Hematopoietic multipotent progenitor cell treated with erythropoietin and hydrocortisone succinate and interleukin-3 and kit ligand, for 17 days (in vitro differentiated cells): ENCODE data around the gene SLC36A4.
"Not testable (repeated sequence)": the region's sequence is repeated elsewhere in the genome, so short reads cannot be mapped to it uniquely, and the experiment has no call there.

ENCODE experiments used
- DNase-seq: peaks from one replicate; pipeline ENCODE4 v3.0.0-alpha.2; 2015; ENCODE audit warnings: low spot score

Gene SLC36A4

DNA sequence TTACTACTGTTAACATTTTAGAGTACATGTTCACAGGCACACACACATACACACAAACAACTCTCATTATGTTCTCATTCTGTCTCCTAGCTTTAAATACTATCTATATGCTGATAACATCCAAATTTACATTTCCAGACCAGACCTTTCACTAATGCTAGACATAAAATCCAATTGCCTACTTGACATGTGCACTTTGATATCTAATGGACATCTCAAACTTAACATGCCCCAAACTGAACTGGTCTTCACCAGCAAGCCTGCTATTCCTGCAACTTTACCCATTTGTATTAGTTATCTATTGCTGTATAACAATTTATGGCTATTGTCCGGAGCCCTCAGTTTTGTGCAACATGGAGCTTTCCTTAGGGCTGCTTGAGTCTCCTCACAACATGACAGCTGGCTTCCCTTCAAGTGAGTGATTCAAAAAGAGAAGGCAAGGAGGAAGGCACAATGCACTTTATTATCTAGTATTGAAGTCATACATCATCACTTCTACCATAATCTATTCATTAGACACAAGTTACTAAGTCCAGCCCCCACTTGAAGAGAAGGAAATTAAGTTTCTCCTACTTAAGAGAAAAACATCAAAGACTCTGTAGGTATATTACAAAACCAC, 3.0 kb downstream of the SLC36A4 start:
- no peak for DNase-seq

DNA sequence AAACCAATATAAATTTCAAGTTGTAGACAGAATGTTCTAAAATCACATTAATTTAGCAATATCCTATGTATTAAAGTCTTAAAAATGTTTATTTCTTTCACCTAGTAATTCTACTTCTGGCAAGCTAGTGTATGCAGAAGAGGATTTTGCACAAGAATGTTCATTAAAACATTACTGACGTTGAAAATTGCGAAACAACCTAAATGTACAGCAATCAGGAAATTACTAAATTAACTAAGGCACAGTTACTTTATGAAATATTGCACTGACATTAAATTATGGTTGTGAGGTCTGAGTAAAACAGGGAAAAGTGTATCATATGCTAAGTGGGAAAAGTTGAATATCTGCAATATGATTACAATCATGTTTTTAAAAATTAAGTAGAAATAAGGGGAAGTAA, 4.1 kb downstream of the SLC36A4 start:
- DNase-seq: no peak

DNA sequence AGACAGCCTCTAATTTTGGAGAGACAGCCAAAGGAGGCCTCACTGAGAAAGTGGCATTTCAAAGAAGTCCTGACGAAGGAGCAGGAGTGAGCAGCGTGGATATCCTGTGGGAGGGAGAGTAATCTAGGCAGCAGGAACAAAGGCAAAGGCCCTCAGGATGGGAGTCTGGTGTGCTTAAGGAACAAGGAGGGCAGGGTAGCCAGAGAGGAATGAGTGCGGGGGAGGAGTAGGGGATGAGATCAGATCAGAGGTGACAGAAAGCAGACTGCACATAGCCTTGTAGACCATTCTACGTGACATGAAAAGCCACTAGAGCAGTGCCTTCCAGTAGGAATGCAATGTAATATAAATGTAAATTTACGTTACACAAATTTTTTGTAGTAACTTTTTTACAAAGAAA, 5.6 kb downstream of the SLC36A4 start:
- DNase-seq: no peak

- DNase-seq: no peak
Measured at GRCh38 chr11:93189462-93189861, 8.3 kb downstream of the SLC36A4 start.

- DNase-seq: no peak
Measured at GRCh38 chr11:93188726-93189125, 9.1 kb downstream of the SLC36A4 start.

- DNase-seq: no peak
Measured at GRCh38 chr11:93187290-93187689, 10.5 kb downstream of the SLC36A4 start.

- not testable (repeated sequence) for DNase-seq
Measured at GRCh38 chr11:93177891-93178290, 19.9 kb downstream of the SLC36A4 start.

DNA sequence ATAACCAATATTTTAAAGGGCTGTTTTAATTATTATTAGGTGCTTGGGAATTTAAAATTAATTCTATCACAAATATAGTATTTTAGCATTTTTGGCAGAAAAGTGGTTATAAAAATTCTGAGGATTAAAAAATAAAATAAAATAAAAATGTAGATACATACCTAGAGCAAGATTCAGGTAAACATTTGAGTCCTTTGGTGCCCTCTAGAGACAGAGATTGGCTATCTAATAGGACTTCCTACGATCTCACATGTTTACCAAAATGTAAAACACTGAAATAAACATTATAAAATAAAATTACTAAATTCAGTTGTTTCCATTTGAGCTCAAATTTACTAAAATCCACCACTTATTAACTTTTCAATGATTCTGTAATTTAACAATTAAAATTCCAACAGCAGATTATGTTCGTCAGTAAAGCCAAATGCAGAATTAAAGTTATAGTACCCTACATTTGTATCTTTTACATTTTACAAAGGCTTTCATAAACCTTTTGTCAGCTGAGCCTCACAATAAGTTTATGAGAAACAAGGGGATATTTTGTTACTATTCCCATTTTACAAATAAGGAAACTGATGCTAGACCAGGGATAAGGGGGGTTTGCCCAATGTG, 27.7 kb downstream of the SLC36A4 start:
- DNase-seq: no peak

DNA sequence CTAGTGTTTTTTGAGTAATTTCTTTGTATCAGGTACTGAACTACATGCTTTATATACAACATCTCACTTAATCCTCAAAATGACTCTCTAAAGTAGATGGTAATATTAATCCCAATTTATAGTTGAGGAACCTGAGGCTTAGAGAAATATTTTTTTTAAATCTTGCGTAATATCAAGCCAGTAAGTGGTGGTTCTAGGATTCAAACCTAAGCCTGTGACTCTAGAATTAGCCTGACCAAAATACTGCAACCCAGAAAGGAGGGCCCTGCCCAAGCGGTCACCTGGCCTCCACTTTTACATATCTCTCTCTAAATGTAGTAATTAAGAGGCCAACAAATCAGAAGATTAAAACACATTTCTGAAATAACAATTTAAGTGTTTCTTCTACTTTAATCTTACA, 28.6 kb downstream of the SLC36A4 start:
- no peak for DNase-seq

DNA sequence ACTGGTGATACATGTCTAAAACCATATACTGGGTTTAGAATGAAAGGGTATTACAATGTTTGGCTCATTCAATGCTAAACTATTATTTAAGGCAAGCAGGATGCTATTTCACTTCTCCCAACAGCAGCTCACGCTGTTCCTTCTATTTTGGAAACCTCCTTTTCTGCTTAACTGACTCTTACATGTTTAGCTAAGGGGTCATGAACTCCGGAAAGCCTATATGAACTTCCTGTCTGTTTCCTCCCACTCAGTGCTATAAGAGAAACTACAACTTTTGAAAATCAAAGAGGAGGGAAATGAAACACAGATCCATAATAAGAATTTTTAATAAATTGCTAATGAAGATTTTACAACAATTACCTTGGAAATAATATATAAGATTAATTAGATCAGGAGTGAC, 30.9 kb downstream of the SLC36A4 start:
- DNase-seq: no peak

DNA sequence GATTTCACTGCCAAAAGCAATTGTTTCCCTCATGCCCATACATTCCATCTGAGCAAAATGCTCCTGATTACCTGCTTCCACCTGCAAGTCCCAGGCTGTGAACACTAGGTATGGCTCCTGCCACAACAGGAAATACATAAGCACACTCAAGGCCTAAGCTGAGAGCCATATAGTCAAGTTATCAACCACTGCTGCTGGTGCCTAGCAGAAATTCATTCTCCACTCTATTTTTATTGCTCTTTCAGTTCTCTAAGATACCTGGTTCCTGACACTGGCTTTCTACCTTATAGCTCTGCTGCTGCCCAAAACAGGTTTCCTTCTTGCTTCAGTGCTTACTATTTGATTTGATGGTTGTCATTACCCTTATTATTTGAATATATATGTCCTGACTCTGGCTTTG, 31.6 kb downstream of the SLC36A4 start:
- no peak for DNase-seq

DNA sequence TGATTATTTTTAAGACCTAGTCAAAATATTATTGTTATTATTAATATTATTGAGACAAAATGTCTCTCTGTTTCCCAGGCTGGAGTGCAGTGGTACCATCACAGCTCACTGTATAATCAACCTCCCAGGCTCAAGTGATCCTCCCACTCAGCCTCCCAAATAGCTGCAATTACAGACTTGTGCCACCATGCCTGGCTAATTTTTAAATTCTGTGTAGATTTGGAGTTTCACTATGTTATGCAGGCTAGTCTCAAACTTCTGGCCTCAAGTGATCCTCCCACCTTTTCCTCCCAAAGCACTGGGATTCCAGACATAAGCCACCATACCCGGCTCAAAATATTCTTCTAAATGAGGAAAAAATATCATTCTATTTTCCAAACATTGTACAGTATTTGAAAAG, 37.0 kb downstream of the SLC36A4 start:
- no peak for DNase-seq

GRCh38 chr11:93160156-93160555, 37.6 kb downstream of the SLC36A4 start:
- no peak for DNase-seq

GRCh38 chr11:93159721-93160120, 38.1 kb downstream of the SLC36A4 start:
- DNase-seq: no peak

GRCh38 chr11:93155738-93156137, 42.1 kb downstream of the SLC36A4 start:
- no peak for DNase-seq

- DNase-seq: no peak
Measured at GRCh38 chr11:93145390-93145915, 52.3 kb downstream of the SLC36A4 start.

DNA sequence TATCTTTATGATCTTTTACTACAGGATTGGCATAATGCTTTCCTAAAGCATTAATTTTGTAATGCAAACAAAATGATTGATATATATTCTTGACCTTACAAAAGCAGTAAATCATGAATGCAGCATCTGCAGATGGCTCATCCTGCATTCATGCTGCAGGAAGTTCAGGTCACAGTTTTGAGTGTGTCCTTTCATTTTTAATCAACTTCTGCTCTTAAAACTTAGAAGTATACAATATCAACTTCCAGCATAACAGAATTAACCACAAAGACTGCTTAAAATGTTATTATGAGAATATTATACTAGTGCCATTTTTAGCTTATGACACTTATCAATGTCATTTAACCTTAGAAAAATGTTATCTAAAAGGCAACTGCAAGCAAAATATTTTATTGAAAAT, 54.0 kb downstream of the SLC36A4 start:
- no peak for DNase-seq

DNA sequence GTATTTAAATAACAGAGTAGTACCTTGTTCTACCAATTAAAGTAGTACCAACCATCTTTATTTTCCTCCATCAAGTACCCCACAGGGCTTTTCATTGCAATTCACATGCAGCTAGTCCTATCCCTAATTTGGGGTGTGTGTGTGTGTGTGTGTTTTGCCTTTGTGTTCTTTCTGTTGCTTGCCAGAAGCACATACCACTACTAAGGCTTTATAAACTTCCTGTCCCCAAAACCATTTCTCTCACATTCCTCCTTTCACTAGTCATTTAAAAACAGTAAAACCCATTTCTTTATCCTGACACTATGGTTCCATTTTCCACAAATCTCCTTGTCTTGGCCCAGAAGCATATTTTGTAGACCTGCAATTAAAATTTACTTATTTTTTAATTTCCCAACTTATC, 54.6 kb downstream of the SLC36A4 start:
- DNase-seq: no peak

DNA sequence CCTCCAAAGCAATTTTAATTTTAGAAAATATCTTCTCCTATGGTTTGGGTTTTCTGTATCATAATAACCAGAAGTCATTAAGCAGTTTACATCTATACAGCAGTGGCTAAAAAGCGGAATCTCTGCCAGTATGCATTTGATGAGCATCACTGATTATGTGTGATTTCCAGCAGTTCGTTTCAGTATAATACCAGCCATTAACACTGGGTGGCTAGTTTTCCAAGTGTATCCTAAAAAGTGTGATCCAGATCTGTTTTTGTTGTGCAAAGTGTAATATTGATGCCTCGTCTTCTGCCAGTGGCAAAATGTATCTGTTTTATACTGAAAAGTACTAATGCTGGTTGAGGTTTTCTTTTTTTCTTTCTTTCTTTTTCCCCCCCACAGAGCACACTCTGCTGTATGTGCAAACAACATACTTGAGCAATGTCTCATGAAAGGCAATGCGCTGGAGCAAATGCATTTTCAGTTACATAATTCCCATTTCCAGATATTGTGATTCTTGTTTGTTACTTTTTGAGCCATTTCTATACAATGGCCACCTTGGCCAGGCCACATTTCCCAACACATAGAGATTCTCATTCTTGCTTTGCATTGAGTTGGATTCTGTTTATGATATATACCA, 64.2 kb downstream of the SLC36A4 start:
- DNase-seq: no peak

- no peak for DNase-seq
Measured at GRCh38 chr11:93132836-93133235, 65.0 kb downstream of the SLC36A4 start.

- DNase-seq: no peak
Measured at GRCh38 chr11:93131709-93132108, 66.1 kb downstream of the SLC36A4 start.

DNA sequence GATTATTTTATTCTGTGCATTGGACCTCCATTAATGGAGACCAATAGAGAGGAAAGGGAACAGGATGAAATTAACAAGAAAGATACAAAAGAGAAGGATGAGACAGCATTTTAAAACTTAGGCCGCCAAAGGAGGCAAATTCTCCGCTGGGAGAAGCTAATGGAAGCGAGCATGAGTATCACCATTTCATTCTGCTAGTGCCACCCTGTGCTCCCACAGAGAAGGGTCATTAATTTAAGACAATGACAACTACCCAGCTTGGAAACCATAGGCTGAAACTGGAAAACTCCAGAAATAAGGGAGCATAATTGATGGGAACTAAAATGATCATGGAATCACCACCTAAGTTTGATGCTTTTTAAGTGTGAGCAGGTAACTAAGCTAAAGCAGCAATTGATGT, 69.2 kb downstream of the SLC36A4 start:
- DNase-seq: no peak

DNA sequence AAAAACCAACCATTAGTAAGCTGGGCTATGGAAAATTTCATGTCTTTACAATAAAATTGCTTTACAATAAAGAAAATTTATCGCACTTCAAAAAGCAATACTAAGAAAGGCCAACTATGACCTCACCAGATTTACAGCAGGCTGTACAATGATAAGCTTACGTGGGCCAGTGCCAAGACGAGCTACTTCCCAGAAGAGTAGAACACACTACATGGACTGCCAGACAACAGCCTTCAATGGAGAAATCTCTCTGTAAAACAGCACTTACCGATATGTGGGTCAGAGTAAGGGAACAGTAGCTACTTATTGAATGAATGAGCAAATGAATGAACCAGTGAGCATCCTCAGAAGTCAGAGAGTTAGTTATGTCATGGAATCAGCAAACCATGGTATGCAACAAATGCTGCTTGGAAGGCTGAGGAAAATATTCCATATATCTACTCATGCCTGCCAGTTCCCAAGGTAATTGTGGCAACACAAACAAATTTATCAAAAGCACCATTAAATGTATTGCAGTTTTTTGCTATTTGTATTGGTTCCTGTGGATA, 74.4 kb downstream of the SLC36A4 start:
- no peak for DNase-seq
